ENCODE results near the gene MIX23.

Gene MIX23

DNA sequence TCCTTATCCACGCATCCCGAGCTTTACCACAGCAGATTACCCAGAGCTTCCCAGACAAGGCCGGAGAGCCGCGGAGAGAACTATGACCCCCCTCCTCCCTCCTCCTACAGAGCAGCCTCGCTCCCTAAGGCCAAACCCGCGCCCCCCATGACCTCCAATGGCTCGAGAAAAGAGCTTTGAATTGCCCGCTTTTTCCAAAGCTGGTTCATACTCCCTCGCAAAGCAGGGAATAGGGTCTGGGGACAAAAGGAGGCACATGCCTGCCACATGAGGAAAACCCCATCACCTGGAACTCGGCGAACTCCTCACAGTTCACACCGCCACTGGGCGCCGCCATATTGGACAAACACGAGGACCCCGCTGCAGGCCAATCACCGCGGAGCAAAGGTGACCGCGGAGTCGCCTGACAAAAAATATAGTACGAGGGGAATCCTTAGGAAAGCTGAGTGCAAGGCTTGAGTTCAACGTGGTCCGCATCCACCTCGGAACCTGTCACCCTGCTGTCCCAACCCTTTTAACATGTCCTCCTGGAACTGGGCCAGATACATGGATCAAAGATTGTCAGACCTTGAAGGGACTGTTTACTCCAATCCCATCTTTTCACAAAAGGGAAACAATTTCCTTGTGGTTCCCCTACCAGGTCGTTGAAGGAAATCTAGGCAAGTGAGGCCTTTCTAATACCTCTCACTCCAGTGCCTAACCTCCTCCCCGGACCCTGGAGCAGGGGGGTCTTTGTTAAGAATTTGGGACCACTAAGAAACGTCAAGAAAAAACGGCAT lies at the start of gene MIX23:
Gene MIX23 (minus strand): TSS at position 344 of the 779 bp plus-strand sequence. CDS start 7 bp downstream, at position 337.
- DNase-seq = peak; percentile 92

DNA sequence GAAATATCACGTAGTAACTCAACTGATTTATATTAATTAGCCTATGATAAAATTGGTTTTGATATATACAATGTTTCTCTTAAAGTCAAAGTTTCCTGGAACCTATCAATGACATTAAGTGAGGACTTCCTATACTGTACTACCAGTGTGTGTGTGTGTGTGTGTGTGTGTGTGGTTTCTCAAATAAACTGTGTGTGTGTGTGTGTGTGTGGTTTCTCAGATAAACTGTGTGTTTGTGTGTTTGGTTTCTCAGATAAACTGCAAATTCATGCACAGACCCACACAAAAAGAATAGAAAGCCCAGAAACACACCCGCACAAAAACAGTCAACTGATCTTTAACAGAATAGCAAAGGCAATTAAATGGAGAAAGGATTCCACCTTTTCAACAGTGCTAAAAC lies 47.3 kb upstream of the MIX23 start:
- DNase-seq = peak; percentile 72

- peak; percentile 17 for DNase-seq
These were observed 44.9 kb upstream of the MIX23 start for GRCh38 chr3:122427857-122428471.

- no peak for DNase-seq
These were observed 38.8 kb upstream of the MIX23 start for GRCh38 chr3:122421836-122422235.

DNA sequence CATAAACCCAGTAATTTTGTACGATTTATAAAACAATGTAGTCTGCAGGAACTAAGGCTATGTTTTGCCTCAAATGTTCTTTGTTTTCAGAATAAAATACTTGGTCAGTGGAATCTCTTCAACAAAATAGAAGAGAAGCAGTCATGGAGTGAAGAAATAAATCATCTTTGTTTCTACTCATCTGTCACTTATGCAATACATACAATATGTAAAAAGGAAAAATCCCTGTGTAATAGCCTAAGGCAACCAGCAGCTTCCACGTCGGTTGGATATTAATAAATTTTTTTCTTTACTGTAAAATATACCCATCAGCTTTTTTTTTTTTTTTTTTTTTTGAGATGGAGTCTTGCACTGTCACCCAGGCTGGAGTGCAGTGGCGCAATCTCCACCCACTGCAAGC lies 38.1 kb upstream of the MIX23 start:
- DNase-seq = no peak

- no peak for DNase-seq
These were observed 33.9 kb upstream of the MIX23 start for GRCh38 chr3:122416966-122417365.

- peak; percentile 98 for DNase-seq
These were observed 33.0 kb upstream of the MIX23 start, which contains the start of gene WDR5B for GRCh38 chr3:122415762-122416654. Gene WDR5B (minus strand): TSS chr3:122416062. CDS start chr3:122415528, 534 bp downstream.

DNA sequence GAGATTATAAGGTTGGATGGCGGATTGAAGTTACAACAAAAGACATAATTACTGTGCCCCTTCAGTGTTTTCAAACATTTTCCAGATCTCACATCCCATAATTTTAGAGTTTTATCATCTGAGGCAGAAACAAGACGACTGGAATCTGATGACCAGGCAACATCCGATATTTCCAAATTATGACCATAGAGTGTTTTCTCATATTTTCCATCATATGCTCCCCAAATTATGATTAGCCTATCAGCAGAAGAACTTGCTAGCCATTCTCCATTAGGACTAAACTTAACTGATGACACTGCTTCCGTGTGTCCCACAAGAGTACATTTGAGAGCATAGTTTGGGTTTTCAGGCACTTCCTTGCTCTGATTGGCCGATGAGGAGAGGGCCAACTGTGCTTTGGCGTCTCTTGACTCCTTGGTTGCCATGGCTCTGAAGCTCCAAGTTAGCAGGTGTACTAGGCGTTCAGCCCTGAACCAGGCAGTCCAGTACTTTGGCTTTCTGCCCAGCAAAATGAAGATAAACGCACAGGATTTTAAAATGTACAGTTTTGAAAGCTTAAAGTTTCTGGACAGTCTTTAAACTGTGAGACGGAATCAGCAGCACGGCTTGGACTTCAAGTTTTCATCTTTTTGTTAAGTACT lies 32.2 kb upstream of the MIX23 start:
- DNase-seq = peak; percentile 75

DNA sequence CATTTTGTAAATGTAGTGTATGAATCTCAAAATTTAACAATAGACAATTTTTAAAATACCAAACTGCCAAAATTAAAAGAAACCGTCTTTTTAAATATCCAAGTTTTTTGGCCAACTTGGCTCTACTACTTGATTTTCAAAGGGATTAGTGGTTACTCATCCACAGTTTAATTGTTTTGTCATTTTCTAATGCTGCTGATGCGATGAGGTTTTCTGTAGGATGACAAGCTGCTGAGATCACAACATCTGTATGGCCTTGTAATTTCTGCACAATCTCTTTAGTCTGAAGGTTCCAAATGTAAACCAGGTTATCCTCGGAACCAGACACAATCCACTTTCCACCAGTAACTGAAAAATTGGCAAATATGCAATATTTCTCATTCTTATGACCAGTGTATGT lies 31.4 kb upstream of the MIX23 start:
- DNase-seq = no peak

DNA sequence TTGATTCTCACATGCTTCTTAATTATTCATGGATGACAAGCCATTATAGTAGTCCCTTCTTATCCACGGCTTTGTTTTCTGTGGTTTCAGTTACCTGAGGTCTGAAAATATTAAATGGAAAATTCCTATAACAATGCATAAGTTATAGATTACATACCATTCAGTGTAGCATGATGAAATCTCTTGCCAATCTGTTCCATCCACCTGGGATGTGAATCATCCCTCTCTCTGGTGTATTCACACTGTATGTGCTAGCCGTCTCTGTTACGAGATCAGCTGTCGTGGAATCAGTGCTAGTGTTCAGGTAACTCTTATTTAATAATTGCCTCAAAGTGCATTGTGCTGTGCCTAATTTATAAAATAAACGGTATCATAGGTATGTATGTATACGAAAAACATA lies 27.6 kb upstream of the MIX23 start:
- DNase-seq = no peak

GRCh38 chr3:122410111-122410510 lies 27.1 kb upstream of the MIX23 start:
- no peak for DNase-seq

DNA sequence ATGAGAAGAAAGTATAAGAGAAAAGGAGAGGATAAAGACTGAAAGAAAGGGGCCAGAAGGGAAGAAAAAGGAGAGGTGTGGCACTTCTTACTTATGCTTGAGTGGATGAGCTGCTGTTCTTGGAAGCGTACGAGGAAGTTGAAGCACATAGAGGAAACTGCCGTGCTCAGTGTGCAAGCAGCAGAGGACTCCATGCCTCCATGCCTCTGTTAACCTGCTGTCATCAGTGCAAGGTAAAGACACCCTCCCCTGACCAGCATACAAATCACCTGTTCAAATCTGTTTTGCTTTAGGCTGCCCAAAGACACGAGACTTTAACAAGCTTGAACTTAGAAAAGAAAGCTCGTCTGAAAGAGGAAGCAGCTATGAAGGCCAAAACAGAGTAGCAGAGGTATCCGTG lies 26.4 kb upstream of the MIX23 start:
- no peak for DNase-seq

DNA sequence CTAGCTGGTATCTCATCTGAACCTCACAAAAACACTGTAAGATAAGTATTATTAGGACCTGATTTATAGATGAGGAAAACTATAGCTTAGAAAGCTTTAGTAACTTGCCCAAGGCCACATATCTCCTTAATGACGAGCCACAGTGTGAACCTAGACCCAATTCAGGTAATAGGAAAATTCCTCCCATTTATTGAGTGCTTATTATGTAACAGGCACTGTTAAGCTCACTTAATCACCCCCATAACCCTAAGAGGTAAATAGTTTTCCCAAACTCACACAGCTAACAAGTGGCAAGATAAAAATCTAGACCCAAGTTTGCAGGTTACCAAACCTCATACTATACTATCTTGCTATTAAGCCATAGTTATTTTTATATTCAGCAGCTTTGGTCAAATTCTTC lies 24.9 kb upstream of the MIX23 start:
- DNase-seq = no peak

GRCh38 chr3:122406198-122406597 lies 23.2 kb upstream of the MIX23 start:
- DNase-seq = no peak

DNA sequence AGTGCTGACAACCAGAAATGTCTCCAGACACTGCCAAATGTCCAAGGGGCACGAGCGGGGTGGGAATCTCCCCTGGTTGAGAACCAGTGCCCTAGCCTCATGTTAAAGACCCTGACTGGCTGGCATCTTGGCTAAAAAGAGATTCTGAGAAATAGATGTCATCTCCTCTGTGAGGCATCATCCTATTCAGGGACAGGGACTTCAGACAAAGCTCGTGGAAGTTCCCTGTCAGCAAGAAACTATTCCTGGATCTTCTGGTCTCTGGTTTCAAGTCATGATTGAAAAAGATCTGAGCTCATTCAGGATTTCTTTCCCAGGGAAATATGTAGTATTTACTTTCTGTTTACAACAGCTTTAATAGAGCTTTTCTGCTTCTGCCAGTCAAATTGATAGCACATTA lies 22.0 kb upstream of the MIX23 start:
- no peak for DNase-seq

- no peak for DNase-seq
These were observed 20.5 kb upstream of the MIX23 start for GRCh38 chr3:122403489-122403888.

DNA sequence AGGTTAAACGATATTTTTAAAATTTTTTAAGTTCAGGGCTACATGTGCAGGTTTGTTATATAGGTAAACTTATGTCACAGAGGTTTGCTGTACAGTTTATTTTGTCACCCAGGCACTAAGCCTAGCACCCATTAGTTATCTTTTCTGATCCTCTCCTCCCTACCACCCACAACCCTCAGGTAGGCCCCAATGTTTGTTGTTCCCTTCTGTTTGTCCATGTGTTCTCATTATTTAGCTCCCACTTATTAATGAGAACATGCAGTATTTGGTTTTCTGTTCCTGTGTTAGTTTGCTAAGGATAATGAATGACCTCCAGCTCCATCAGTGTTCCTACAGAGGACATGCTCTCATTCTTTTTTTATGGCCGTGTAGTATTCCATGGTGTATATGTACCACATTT lies 15.9 kb upstream of the MIX23 start:
- no peak for DNase-seq

DNA sequence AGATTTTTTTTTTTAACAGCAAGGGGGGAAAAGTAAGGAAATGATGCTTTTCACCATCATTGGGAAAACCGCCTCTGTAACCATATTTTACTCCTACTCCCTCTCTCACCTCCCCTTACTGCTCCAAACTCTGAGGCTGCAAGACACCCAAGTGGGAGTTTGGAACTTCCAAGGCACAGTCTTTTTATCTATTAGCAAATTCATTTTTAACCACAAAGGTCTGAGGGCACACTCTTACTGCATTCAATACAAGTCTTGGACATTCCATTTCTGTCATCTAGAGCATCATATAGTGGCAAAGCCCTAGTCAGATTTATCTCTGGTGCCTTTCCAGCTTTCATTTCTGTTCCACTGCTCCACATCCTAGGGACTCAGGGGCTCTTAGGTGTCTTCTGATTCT lies 14.2 kb upstream of the MIX23 start:
- DNase-seq = no peak

DNA sequence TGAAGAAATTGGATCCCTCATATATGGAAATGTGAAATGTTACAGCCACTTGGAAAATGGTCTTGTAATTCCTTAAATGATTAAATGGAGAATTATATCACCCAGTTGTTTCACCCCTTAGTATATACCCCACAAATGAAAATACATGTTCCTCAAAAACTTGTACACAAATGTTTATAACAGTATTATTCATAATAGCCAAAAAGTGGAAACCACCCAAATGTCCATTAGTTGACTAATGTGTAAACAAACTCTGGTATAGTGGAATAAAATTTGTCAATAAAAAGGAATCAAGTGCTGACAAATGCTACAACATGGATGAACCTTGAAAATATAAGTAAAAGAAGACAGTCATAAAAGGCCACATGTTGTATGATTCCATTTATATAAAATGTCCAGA lies 13.5 kb upstream of the MIX23 start:
- DNase-seq = no peak

- no peak for DNase-seq
These were observed 12.6 kb upstream of the MIX23 start for GRCh38 chr3:122395582-122395981.

DNA sequence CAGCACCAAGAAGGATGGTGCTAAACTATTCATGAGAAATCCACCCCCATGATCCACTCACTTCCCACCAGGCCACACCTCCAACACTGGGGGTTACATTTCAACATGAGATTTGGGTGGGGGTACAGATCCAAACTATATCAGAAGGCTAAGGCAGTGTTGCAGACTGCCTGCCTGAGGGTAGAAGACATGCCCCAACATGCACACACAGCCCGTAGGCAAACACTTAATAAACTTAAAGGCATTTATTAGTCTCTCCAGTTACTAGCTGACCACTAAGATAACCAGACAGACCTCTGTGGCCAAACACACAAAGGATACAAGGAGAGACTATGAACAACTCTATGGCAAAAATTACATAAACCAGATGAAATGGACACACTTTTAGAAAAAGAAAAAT lies 11.1 kb upstream of the MIX23 start:
- DNase-seq = no peak

GRCh38 chr3:122392868-122393844 lies 10.1 kb upstream of the MIX23 start:
- DNase-seq = peak; percentile 77
